ENCODE measurements around the gene ANOS1.

ANOS1 gene

DNA sequence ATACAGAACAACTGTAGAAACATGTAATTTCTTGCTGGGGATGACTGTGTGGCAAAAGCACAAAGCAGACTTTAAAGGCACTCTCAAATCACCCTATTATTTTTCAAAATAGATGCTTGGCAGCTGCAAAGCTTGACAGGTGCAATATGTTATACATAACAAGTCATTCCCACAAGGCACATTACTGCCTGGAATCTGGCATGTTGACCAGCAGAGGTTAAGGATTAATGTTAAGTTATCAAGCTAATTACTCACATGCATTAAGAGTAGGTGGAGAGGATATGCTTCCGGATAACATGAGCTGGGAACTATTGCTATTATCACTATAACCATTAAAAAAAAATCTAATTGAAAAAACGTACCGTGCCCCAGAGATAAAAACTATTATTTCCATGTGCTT is 17.8 kb downstream of the ANOS1 start:
- no peak for DNase-seq

DNA sequence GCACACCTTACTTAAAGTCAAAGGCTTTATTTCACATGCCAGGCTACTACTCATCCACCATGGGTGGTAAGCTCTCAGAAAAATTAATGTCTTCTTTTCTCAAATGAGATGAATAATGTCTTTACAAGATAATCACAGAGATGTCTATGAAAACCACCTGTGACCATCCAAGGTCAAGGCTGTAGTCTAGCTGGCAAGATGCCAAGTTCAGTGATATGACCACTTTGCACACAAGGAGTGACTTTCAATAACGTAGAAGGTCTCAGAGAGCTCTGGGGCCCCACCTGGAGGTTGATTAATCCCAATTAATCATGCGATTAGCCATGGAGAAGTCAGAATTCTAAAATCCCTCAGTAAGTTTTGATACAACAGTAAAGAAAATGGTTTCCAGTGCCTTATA is 20.5 kb downstream of the ANOS1 start:
- DNase-seq = no peak

DNA sequence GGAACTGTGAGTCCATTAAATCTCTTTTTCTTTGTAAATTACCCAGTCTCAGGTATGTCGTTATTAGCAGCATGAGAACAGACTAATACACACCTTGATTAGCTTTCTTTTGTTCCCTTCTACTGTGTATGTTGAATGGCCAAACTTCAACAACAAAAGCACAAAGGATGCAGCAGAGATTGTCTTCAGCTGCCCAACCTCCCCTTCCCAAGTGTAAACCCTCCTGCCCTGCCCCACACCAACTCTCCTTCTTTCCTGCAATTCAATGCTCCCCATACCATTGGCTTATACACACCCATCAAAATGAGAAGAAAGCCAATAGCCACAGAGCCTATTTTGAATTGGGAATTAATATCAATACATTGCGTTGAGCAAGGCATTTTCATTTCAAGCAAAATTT is 27.8 kb downstream of the ANOS1 start:
- no peak for DNase-seq

DNA sequence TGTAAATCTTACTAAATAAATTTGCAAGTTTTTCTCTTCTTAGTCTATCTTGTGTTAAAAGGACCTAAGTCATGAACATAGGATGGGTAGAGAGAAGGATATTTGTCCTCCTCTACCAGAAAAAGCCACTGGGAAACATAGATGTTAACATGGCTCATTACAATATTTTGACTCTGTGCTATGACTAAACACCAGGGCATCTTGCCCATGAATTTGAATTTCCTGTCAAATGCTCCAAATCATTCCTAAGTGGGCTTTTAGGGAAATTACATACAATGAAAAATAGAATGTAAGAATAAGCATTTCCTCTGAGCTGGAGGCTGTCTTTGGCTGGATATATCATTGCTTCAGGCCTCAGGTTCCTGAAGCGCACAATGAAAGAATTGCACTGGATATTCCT is 39.1 kb downstream of the ANOS1 start:
- no peak for DNase-seq

DNA sequence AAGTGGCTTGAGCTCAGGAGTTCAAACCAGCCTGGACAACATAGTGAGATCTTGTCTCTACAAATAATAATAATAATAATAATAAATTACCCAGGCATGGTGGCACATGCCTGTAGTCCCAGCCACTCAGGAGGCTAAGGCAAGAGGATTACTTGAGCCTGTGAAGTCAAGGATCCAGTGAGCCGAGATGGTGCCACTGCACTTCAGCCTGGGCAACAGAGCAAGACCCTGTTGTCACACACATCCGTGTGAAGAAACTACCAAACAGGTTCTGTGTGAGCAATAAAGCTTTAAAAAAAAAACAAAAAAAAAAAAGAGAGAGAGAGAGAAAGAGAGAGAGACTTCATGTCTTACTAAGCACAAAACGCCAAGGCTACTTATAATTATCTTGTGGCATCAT is 42.5 kb downstream of the ANOS1 start:
- DNase-seq = no peak

DNA sequence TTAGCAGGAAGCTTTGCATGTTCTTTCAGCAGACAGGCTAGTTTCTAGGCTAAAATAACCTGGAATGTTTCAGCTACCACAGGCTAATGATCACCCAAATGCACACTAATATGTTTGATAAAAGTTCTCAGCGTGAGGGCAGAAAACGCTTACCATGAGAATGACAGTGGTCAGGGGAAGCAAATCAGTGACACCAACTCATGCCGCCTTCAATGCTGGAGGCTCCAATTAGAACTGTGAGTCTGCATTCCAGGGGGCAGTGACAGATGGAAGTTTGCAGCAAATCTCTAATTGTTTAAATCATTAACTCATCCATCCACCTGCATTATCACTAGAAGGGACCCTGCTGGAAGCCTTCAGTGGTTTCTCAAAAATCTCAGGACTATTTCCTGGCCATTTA is 43.2 kb downstream of the ANOS1 start:
- no peak for DNase-seq

DNA sequence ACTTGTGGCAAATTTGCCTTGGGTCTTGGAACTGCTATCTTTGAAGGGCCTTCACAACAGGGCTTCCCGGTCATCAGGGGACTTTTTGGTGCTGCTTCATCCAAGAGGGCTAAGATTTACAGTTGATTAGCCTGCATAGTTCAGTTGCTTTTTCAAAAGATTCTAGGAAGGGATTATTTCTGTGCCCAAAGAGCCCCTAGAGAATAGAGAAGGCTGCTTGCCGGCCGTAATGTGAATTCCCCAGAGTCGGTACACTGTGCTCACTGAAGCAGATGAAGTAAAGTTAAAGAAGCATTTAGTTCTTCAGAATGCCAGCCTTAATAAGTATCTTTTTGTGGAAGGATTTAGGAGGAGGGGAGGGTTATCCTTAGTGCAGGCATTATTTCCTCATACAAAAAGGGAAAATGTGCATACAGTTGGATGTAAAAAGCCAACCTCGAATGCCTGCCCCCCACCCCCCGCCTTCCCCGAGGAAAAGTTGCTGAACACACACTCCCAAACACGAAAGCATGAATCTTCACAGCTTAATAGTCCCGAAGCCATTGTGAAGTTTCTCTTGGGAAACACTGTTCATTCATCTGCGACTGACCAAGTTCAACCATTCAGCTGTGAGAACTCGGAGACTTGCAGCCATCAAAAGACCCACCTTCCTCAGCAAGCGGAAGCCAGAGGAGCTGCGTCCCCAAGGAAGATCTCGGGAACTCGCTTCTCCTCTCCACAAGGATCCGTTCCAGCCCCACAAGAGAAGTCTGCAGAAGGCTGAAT is 47.6 kb downstream of the ANOS1 start:
- no peak for DNase-seq

DNA sequence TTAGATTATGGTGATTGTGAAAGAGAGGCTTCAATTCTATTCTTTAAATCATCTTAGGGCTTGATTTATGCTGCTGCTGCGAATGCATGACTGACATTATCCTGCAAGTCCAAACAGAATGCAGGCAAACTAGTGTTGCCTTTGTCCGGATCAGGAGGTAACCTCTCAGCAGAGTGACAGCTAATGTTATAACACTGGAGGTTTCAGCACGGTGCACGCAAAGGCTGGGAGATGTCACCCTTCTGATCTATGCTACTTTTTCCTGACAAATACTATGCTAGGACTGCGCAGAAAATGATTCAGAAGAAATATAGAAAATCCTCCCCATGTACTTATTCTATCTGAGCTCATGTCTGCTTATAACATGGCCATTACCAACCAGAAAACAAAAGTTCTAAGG is 48.2 kb downstream of the ANOS1 start:
- no peak for DNase-seq

DNA sequence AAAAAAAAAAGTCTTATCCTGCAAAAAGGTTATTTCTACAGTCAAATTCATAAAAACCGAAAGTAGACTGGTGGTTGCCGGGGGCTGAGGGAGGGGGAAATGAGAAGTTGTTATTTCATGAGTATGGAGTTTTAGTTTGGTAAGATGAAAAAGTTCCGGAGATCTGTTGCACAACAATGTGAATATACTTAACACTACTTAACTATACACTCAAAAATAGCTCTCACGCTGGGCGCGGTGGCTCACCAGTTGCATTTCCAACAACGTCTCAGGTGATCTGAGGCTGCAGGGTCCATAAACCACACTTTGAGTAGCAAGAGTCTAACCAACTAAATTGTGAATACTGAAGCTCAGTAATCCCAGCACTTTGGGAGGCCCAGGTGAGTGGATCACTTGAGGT is 52.4 kb downstream of the ANOS1 start:
- no peak for DNase-seq

DNA sequence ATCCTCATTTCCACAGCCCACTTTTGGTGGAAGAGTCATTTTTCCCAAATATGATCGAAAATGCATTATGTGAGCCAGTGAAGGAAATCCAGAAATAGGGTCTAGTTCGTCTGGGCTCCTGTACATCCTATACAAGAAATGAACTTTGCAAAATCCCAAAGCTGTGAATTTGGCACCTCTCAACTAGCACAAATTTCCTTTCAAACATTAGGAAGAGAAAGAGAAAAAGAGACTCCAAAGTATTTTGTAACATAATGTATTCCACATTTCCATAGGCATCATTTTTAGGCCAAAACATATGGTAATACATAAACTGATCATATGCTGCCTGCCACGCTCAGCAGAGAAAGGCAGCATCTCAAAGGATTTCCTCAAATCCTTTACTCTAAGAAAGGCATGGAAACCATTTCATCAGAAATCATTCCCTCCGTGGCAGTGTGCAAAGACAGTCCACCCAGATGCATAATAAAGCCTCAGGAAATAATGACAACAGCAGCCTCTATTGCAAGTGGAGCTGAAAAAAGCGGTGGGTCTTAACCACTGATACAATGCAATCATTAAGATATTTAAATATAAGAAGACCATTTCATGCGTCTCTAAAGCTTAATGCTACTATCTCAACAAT is 56.8 kb downstream of the ANOS1 start:
- no peak for DNase-seq

DNA sequence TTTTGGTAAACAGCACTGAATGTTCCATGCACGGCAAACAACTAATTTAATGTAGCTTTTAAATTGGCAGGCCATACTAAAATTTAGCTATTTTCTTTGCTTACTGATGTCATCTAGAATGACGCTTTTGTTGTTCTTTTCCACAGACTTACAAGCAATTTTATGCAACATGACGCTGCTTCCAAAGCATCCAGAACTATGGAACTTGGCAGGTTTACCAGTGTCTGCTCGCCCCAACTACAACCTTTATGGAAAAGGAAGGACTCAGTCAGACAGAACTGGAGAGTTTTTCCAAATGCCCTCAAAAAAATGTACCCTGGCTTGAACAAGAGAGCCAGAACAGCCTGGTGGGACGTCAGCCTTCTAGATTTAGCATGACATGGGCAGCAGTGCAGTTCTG is 58.7 kb downstream of the ANOS1 start:
- no peak for DNase-seq

DNA sequence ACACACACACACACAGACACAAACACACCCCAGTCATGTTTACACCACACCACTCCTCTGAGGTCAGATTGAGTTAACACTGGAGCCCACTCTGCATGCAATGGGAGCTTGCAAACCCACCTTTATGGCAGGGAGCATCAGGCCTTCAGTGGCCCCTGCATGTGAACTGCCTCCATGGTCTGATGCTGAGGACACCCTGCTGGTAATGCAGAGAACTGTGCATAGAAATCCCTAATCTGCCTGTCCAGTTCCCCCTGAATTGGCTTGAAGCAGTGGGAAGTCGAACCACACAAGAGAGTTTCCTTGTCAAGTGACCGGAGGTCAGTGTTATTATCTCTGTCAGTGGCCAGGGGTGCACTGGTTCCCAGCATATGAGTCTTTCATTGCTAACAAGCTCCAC is 59.8 kb downstream of the ANOS1 start:
- DNase-seq = no peak

DNA sequence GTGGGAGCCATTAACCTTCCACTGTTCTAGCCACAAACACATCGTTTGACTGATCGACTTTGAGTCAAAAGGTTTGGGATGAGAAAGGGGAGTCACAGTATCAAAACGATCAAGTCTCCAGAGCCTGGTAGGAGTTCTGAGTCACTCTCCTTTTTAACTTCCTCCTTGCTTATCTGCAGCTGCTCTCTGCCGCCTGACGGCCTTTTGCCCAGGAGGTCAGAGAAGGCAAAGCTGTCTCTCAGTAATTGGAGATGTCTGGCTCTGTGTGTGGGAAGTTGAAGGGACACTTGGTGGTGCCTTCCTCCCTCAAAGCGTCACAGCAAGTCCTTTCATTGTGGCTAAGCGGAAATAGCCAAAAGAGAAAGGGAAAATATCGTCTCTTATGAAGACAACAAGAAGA is 63.1 kb downstream of the ANOS1 start:
- no peak for DNase-seq

DNA sequence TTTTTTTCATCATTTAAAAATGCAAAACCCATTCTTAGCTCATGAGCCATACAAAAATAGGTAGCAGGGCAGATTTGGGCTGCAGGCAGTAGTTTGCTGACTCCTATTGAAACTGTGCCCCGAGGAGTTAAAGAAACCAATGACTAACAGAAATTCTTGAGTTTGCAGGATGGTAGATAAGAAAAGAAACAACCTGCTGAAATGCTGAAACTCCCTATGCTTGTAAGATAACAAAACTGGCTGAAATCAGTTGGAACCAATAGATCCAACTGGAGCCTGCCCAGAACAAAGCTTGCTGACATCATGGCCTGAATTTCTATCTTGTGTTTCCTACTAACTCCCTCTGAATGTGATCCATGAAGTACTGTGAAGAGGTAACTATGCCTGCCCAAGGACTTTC is 68.6 kb downstream of the ANOS1 start:
- no peak for DNase-seq

DNA sequence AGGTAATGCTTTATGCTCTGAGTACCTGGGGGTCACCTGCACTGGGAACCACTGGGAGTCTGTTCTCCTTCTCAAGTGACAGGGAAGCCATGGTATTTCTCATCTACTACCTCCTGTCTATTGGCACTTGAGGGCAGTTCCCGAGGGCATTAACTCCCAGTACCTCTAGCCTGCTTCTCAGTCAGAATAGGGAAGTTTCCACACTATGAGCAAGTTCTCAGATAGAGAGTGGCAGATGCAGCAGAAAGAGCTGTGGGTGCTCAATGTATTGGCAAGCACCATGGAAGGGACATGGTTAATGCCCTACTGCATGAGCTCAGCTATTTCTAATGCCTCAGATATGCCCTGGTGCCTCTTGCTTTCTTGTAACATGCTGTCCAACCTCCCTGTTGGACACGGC is 74.1 kb downstream of the ANOS1 start:
- DNase-seq = no peak

DNA sequence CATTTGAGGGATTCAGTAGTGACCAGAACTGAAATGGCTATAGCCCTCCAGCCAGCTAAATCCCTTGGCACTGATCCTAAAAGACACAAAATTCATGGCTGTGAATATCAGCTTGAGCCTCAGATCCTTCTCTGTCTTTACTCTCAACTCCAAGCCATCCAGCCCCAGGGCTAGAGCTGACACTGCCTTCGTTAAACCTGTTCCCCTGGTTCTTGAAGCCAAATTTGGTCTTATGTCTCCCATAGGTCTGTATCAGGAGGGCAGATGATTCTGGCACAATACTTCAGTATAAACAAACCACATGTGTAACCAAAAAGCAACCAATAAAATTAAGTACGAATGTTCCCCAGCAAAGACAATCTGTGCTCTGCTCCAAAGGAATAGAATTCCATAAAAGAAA is 78.0 kb downstream of the ANOS1 start:
- peak in 1 of 2 experiments; percentile 4 for DNase-seq

DNA sequence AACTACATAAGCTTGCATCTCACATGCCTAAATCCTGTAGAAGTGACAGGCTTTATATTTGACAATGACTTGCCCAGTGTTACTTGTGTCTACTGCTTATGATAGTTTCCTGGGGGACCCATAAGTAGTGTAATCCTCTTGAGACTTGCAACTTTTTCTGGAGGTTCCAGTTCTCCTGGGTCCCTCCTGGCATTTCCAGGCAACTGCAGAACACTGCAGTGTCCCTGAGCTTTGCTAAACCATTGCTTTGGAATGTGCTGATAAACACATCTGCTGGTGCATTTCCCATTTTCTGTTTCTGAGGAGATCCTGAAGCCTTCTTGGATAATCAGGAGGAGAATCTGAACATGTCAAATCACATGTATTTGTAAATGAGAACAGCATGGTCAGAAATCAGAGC is 82.0 kb downstream of the ANOS1 start:
- DNase-seq = no peak

DNA sequence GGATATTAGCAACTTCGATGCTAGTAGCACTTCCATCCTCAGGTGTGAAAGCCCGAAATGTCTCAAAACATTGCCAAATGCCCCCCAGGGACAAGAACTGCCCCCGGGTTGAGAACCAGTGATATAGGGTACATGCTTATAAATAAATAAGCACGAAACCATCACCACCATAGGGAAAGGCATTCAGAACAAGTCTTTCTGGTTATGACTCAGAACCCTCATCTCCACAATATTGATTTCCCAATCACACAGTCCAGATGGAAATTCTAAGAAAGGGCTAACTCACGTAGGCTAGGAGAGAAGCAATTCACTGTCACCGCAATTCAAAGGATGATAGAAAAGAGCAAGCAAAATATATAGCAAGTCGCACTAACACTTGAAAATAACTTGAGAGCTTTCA is 84.8 kb downstream of the ANOS1 start:
- DNase-seq = no peak

DNA sequence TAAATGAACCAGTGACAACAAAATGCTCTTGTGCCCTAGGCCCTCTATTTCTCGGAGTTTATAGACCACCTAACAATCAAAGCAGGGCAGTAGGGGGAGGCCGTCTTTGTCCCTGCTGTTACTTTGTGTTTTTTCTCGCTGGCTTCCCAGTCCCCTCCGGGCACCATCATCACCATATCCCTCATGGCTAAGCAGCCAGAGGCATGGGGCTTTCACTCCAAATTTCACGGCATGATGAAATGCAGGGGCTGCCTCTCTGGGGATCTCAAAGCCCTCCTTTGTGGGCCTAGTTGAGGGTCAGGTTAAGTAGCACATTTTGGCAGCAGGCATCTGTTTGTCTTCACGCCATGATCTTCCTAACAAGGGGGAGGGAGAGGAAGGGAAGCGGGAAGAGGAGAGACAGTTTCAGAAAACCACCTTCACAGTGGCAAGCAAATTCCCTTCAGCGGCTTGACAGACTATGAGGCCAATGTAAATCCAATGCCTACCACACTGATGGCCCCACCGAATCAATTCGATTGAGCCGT is 91.9 kb downstream of the ANOS1 start:
- no peak for DNase-seq

DNA sequence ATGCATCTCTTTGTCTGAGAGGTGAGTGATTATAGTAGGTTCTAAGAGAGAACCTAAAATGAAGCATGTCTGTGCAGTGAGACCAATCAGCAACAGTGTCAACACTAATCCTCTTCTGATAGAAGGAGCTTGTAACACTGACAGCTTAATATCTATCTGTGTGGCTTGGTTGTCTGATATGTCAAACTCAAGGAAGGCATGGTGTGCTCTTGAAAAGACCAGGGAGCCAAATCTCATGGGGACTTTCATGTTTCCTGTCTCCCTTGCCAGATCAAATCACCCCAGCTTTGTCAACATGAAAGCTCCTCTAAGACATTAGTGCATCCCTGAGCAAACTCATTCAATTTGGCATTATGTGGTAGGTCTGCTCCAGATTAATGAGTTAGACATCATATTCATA is 95.4 kb downstream of the ANOS1 start:
- DNase-seq = no peak

DNA sequence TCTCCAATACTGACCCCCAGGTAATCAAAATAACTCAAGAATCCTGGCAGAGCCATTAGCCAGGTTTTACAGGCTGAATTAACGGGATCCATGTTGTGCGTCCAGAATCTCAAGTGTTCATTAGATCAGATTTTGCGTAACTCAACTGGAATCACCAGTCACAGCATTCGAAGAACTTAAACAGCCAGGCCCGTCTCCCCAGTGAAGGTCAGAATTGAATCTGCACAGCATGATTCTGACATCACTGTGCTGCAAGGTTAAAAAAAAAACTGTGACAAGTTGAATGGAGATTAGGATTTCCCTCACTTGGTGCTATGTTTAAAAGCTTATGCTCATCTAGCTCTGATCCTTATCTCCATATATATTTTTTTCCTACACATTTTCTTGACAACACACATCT is 96.1 kb downstream of the ANOS1 start:
- DNase-seq = no peak

DNA sequence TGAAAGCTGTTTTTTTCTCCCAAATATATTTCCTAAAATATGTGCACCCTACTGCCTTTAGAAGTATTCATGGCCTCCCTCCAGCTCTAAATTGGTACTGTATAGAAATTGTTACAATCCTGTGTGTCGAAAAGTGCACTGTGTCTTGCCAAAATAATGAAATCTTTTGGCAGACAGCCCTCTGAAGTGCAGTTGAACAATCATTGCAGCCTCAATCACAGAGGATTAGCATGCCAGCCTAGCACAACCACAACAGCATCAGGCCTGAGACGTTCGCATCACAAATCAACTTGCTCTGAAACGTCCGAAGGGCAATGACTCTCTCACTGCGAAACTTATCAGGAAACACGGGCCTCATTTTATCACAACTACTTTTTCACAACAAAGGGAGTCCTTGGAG is 99.0 kb downstream of the ANOS1 start:
- no peak for DNase-seq

DNA sequence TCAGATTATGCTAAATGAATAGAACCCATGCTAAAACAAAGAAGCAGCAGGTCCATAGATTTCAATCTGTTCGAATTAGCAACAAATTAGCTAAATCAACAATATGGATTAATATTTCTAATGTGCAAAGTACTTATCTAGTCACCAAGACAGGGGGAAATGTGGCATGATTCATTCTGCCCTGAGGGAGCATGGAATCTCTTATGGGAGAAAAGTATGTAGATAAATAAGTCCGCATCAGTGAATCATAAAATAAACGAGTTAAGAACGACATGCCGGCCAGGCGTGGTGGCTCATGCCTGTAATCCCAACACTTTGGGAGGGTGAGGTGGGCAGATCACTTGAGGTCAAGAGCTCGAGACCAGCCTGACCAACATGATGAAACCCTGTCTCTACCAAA is 102.1 kb downstream of the ANOS1 start:
- no peak for DNase-seq

DNA sequence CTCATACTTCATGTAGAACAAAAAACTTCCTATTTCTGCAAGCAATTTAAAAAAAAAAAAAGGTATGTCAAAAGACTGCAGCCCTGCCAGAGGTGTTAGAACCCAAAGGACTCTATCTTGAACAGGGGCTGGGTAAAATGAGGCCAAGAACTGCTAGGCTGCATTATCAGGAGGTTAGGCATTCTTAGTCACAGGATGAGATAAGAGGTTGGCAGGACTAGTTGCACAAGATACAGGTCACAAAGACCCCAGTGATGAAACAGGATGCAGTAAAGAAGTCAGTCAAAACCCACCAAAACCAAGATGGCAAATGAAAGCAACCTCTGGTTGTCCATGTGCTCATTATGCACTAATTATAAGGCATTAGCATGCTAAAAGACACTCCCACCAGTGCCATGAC is 104.1 kb downstream of the ANOS1 start:
- no peak for DNase-seq

DNA sequence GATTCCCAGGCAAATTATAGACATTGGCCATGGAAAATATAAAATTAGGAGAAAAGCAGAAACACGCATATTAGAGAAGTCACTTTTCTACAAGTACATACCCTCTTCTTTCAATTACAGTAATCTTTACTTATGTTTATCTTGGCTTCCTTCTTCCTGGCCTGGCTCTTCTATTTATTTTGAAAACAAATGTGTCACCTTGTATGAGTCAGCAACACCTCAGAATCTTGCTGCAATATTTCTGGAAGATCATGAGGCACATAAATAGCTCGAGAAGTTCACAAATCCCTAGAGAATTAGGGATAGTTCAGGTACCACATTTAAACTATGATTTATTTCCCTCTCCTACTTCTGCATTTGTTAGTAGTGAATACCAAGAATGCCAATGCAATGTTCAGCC is 124.6 kb downstream of the ANOS1 start:
- no peak for DNase-seq

Data from NCI-H526 (cell line).